Esophagus squamous epithelium (tissue), 4 donors: Measurements from ENCODE around the gene MEDAG.

Experiments
- POLR2A ChIP-seq, 4 donors: fragments of 450-650 bp; IDR thresholded peaks; one replicate each; pipeline ENCODE4 v1.6.1; 2017; ENCODE audit warnings: antibody characterized with exemption in 4 of 4, mild to moderate bottlenecking in 4 of 4, moderate library complexity in 3 of 4
- TF ChIP-seq, protein P1 (sequence below), 6 experiments: fragments of 450-650 bp in 4 of 6; fragments of 200-600 bp in 2 of 6; sonication (generic) in 2 of 6; IDR thresholded peaks; one replicate each; pipeline ENCODE4 v1.5.1; 2016 to 2019; ENCODE audit warnings: antibody characterized with exemption in 6 of 6, mild to moderate bottlenecking in 4 of 6, moderate library complexity in 4 of 6

GRCh38 chr13:30923418-30923817 lies 17.3 kb downstream of the MEDAG start:
- TF ChIP-seq, protein P1, sequence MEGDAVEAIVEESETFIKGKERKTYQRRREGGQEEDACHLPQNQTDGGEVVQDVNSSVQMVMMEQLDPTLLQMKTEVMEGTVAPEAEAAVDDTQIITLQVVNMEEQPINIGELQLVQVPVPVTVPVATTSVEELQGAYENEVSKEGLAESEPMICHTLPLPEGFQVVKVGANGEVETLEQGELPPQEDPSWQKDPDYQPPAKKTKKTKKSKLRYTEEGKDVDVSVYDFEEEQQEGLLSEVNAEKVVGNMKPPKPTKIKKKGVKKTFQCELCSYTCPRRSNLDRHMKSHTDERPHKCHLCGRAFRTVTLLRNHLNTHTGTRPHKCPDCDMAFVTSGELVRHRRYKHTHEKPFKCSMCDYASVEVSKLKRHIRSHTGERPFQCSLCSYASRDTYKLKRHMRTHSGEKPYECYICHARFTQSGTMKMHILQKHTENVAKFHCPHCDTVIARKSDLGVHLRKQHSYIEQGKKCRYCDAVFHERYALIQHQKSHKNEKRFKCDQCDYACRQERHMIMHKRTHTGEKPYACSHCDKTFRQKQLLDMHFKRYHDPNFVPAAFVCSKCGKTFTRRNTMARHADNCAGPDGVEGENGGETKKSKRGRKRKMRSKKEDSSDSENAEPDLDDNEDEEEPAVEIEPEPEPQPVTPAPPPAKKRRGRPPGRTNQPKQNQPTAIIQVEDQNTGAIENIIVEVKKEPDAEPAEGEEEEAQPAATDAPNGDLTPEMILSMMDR (IDR thresholded peaks at IDR 0.05) = no peak
- no peak for TF ChIP-seq POLR2A (IDR thresholded peaks at IDR 0.05)
